HG03521 (cell line): Measurements from ENCODE around the gene SESN3.
"Not testable (repeated sequence)": the region's sequence is repeated elsewhere in the genome, so short reads cannot be mapped to it uniquely, and the experiment has no call there.

ENCODE experiments used
- ATAC-seq: cut with Tn5 transposase; IDR thresholded peaks from one replicate; pipeline ENCODE4 v1.9.1; 2021; ENCODE audit warnings: mild to moderate bottlenecking, moderate library complexity; ENCODE audit not compliant: unreplicated experiment

The SESN3 gene

GRCh38 chr11:95153857-95154246, 77.2 kb downstream of the SESN3 start:
- no peak for ATAC-seq

GRCh38 chr11:95152876-95153856, 77.8 kb downstream of the SESN3 start:
- ATAC-seq = no peak

- ATAC-seq = peak; percentile 86
Measured at GRCh38 chr11:95150956-95151684, 79.9 kb downstream of the SESN3 start.

- ATAC-seq = no peak
Measured at GRCh38 chr11:95149651-95150364, 81.2 kb downstream of the SESN3 start.

- ATAC-seq = no peak
Measured at GRCh38 chr11:95148938-95149337, 82.1 kb downstream of the SESN3 start.

- ATAC-seq = no peak
Measured at GRCh38 chr11:95148406-95148805, 82.6 kb downstream of the SESN3 start.

- ATAC-seq = no peak
Measured at GRCh38 chr11:95147364-95147905, 83.6 kb downstream of the SESN3 start.

GRCh38 chr11:95145430-95146060, 85.5 kb downstream of the SESN3 start:
- ATAC-seq = no peak

- no peak for ATAC-seq
Measured at GRCh38 chr11:95144313-95145235, 86.4 kb downstream of the SESN3 start.

- ATAC-seq = no peak
Measured at GRCh38 chr11:95143106-95143681, 87.8 kb downstream of the SESN3 start.

GRCh38 chr11:95142431-95142830, 88.6 kb downstream of the SESN3 start:
- no peak for ATAC-seq

GRCh38 chr11:95140397-95141033, 90.5 kb downstream of the SESN3 start:
- no peak for ATAC-seq

GRCh38 chr11:95138448-95138847, 92.6 kb downstream of the SESN3 start:
- peak; percentile 68 for ATAC-seq

- ATAC-seq = no peak
Measured at GRCh38 chr11:95137299-95137698, 93.7 kb downstream of the SESN3 start.

- ATAC-seq = not testable (repeated sequence)
Measured at GRCh38 chr11:95136747-95137146, 94.3 kb downstream of the SESN3 start.

- ATAC-seq = no peak
Measured at GRCh38 chr11:95135880-95136279, 95.1 kb downstream of the SESN3 start.

GRCh38 chr11:95135155-95135554, 95.8 kb downstream of the SESN3 start:
- ATAC-seq = no peak

- ATAC-seq = no peak
Measured at GRCh38 chr11:95134491-95134890, 96.5 kb downstream of the SESN3 start.

- ATAC-seq = no peak
Measured at GRCh38 chr11:95132956-95133355, 98.0 kb downstream of the SESN3 start.
